ENCODE data around the gene SLC25A25.
A peak's percentile ranks its signal among the peaks of the same experiment; 100 is the strongest.
"Not testable (repeated sequence)": the region's sequence is repeated elsewhere in the genome, so short reads cannot be mapped to it uniquely, and the experiment has no call there.

SLC25A25 gene

GRCh38 chr9:128067645-128068385, at the start of gene SLC25A25:
Gene SLC25A25, plus strand, starts transcription at chr9:128068232. Its CDS starts 88 bp downstream, at chr9:128068320.
- DNase-seq: peak; percentile 100

- DNase-seq: no peak
Observed at GRCh38 chr9:128020692-128021091, 47.3 kb upstream of the SLC25A25 start.

GRCh38 chr9:128021098-128021497, 46.9 kb upstream of the SLC25A25 start:
- DNase-seq: no peak

- DNase-seq: no peak
Observed at GRCh38 chr9:128022886-128023285, 45.1 kb upstream of the SLC25A25 start.

- DNase-seq: not testable (repeated sequence)
Observed at GRCh38 chr9:128023671-128024070, 44.4 kb upstream of the SLC25A25 start.

- DNase-seq: no peak
Observed at GRCh38 chr9:128024761-128025308, 43.2 kb upstream of the SLC25A25 start.

- DNase-seq: no peak
Observed at GRCh38 chr9:128025736-128026135, 42.3 kb upstream of the SLC25A25 start.

GRCh38 chr9:128026255-128026772, 41.7 kb upstream of the SLC25A25 start:
- no peak for DNase-seq

- no peak for DNase-seq
Observed at GRCh38 chr9:128026773-128027541, 41.1 kb upstream of the SLC25A25 start.

- no peak for DNase-seq
Observed at GRCh38 chr9:128027705-128028104, 40.3 kb upstream of the SLC25A25 start.

GRCh38 chr9:128033609-128034008, 34.4 kb upstream of the SLC25A25 start:
- DNase-seq: no peak

GRCh38 chr9:128034821-128035652, 33.0 kb upstream of the SLC25A25 start:
- DNase-seq: peak; percentile 79

GRCh38 chr9:128036522-128036921, 31.5 kb upstream of the SLC25A25 start:
- not testable (repeated sequence) for DNase-seq

- DNase-seq: not testable (repeated sequence)
Observed at GRCh38 chr9:128040783-128041182, 27.2 kb upstream of the SLC25A25 start.

- DNase-seq: no peak
Observed at GRCh38 chr9:128042043-128042442, 26.0 kb upstream of the SLC25A25 start.

- DNase-seq: no peak
Observed at GRCh38 chr9:128043467-128043868, 24.6 kb upstream of the SLC25A25 start.

- DNase-seq: not testable (repeated sequence)
Observed at GRCh38 chr9:128045409-128045808, 22.6 kb upstream of the SLC25A25 start.

- no peak for DNase-seq
Observed at GRCh38 chr9:128045831-128046230, 22.2 kb upstream of the SLC25A25 start.

GRCh38 chr9:128047231-128047630, 20.8 kb upstream of the SLC25A25 start:
- DNase-seq: no peak

- DNase-seq: no peak
Observed at GRCh38 chr9:128048663-128049062, 19.4 kb upstream of the SLC25A25 start.

- no peak for DNase-seq
Observed at GRCh38 chr9:128049843-128050242, 18.2 kb upstream of the SLC25A25 start.

- DNase-seq: no peak
Observed at GRCh38 chr9:128051932-128052709, 15.9 kb upstream of the SLC25A25 start.
